Renal cortex interstitium (tissue), 11 donors: ENCODE measurements around the gene DEXI. TPM values are rescaled to one million over a fixed set of nuclear protein-coding genes. Genes with fewer than 3 reads are reported as not detected.
"Not testable (repeated sequence)": the region's sequence is repeated elsewhere in the genome, so short reads cannot be mapped to it uniquely, and the experiment has no call there.

Experiments used
- DNase-seq, 11 donors: peaks; one replicate each; pipeline ENCODE4 v3.0.0-alpha.2; 2013; ENCODE audit warnings: low read depth in 9 of 11, low spot score in 4 of 11; ENCODE audit errors: extremely low read depth in 1 of 11
- polyA plus RNA-seq, 3 donors: library from polyadenylated mRNA; unstranded; fragments of 120-200 nt; gene quantifications; one replicate each; pipeline ENCODE4 v1.2.1, GENCODE V29; 2013; ENCODE audit not compliant: insufficient read length in 3 of 3

DEXI gene
- polyA plus RNA-seq, 3 donors, result 42.0 to 54.6 (median 43.9) TPM

GRCh38 chr16:10976634-10977033 lies 34.4 kb upstream of the DEXI start:
- DNase-seq, result peak in 9 of 11 donors; percentile 53 to 72 (median 66)

DNA sequence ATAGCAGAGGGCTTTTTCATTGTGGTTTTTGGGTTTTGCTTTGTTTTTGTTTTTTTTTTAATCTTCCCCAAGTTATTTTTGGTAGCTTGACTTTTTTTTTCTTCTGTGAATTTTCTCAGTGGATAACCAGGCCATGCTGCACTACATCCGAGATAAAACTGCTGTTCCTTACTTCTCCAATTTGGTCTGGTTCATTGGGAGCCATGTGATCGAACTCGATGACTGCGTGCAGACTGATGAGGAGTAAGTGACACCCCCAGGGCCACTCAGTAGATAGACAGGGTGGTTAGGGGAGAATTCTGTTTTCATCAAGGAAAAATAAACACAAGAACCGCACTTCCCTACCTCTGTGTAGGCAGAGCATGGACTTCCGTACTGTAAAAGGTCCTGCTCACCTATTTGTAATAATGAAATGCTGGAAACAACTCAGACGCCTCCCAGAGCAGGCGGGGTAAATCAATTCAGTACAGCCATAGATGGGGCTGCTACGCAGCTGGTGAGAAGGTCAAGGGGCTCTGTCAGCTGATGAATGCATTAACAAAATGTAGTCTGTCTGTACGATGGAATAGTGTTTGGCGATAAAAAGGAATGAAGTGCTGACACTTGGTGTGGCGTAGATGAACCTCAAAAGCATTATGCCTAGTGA lies 30.7 kb upstream of the DEXI start:
- no peak for DNase-seq

GRCh38 chr16:10972108-10972818 lies 30.0 kb upstream of the DEXI start:
- DNase-seq, result no peak

GRCh38 chr16:10971560-10971961 lies 29.3 kb upstream of the DEXI start:
- peak; percentile 51 to 84 (median 72) for DNase-seq

DNA sequence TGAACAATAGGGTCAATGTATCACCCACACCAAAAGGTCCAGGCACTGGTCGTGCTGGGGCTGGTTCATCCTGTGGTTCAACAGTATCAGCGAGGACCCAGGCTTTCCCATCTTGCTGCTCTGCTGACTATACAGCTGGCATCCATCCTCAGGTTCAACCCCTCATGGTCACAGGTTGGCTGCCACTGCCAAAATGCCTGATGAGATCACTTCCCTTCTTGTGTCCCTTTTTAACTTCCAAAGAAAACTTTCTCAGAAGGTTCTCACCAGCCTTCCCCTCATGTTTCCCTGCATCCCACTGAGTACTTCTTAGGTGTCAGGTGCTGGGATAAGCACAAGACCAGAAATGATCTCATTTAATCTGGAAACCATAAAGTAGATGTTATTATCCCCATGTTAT lies 27.8 kb upstream of the DEXI start:
- DNase-seq, result no peak

DNA sequence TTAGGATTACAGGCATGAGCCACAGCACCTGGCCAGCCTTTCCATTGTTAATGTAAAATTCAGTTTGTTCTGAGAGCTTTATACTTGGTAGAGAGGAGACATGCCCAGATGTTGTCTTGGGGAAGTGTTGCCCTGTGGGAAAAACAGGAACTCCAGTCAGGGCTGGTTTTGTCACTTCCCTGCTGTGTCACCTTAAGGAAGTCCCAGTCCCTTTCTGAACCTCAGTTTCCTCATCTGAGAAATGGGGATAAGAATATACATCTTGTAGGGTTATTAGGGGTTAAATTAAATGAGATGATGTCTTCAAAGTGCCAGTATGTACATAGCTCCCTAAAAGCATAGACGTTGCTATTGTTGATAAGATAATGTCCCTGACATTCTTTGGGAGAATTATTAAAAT lies 27.3 kb upstream of the DEXI start:
- DNase-seq, result no peak

- DNase-seq, result no peak
Observed at GRCh38 chr16:10968498-10968897, 26.2 kb upstream of the DEXI start.

DNA sequence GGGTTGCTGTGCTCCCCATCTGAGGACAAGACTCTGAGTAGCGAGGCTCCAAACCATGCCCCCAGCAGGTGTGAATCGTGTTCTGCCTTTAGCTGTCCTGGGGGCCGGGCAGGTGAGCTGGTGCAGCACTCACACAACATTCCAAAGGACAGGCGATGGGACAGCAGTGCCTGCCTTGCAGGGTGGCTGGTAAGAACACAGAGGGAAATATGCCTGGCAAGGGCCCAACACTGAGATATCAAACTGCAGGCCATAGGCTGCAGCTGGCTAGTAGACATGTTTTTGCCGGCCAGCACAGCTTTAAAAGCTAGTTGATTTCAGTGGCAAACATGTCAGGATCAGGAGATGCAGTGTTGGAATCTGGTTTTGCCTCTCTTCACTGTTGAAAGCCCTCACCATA lies 25.7 kb upstream of the DEXI start:
- no peak for DNase-seq

GRCh38 chr16:10966559-10966958 lies 24.3 kb upstream of the DEXI start:
- not testable (repeated sequence) for DNase-seq

GRCh38 chr16:10966129-10966528 lies 23.9 kb upstream of the DEXI start:
- DNase-seq, result no peak

- no peak for DNase-seq
Observed at GRCh38 chr16:10965440-10966061, 23.3 kb upstream of the DEXI start.

DNA sequence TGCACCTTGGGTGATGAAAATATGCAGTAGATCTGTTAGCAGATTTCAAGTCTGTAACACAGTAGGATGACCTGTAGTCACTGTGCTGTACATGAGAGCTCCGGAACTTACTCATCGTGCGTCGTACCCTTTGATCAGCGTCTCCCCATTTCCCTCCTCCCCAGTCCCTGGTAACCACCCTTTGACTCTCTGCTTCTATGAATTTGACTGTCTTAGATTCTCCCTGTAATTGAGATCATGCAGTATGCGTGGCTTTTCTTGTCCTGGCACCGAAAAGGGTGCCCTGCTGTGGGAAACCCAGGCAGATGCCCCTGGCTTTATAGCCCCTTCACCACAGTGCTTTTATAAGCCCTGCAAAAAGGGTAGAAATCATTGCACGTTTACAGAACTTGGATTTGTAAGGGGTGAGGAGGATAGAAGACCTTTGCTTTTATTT lies 22.6 kb upstream of the DEXI start:
- no peak for DNase-seq

GRCh38 chr16:10964039-10964890 lies 22.0 kb upstream of the DEXI start:
- DNase-seq, result peak in 9 of 11 donors; percentile 62 to 76 (median 73)

GRCh38 chr16:10961231-10961630 lies 19.0 kb upstream of the DEXI start:
- DNase-seq, result no peak

DNA sequence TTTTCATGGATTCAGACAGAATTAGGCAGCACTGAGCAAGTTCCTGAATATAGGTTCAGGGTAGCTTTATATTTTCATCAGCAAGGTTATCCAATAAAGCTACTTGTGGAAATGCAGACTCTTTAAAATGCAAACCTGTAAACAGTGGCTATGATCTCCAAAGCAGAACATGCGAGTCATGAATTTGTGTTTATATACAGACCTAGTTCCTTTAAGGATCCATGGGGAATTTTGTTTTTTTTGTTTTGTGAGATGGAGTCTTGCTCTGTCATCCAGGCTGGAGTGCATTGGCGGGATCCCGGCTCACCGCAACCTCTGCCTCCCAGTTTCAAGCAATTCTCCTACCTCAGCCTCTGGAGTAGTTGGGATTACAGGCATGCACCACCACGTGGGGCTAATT lies 16.9 kb upstream of the DEXI start:
- no peak for DNase-seq

GRCh38 chr16:10957771-10958482 lies 15.7 kb upstream of the DEXI start:
- DNase-seq, result no peak

GRCh38 chr16:10954903-10955302 lies 12.6 kb upstream of the DEXI start:
- no peak for DNase-seq

DNA sequence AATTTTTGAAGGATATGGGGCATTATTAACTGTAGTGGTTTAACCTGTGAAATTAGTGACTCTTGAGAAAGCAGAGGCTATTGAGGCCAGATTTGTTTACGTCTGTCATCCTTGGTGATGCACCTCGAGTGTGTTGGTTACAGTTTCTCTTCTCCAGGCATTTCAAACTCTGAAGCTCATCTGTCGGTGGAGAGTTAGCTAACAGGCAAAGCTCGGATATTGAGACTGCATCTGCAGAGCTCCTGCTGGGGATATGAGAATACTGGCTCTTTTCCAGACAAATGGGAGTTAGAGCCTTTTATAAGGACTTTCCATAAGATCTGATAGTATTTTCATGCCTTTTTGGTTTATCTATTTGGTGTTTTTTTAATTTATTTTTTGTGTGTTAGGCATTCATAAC lies 8.8 kb upstream of the DEXI start:
- DNase-seq, result no peak

DNA sequence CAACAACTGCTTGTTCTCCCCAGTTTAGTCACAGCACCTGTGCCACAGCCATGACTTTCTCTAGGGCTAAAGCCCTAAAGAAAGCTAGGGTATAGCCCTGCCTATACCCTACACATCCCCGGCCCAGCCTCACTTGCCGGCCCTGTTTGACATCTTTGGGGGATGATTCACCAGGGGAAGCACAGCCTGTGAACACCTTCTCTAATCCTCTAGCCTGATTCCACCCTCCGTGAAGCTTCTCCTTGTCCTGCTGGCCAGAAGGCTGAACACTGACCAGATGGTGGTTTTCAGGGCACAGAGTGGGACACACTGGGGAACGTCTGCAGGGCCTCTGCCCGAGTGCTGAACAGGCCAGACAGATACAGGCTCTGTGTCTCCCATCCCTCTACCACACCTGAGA lies 8.1 kb upstream of the DEXI start:
- no peak for DNase-seq
